ENCODE data around the gene ZNF316. TPM values are rescaled to one million over a fixed set of nuclear protein-coding genes. Genes with fewer than 3 reads are reported as not detected.

The ZNF316 gene
- total and polyA plus RNA-seq, 2 experiments from 2014 or later: 16.9 to 26.7 TPM

DNA sequence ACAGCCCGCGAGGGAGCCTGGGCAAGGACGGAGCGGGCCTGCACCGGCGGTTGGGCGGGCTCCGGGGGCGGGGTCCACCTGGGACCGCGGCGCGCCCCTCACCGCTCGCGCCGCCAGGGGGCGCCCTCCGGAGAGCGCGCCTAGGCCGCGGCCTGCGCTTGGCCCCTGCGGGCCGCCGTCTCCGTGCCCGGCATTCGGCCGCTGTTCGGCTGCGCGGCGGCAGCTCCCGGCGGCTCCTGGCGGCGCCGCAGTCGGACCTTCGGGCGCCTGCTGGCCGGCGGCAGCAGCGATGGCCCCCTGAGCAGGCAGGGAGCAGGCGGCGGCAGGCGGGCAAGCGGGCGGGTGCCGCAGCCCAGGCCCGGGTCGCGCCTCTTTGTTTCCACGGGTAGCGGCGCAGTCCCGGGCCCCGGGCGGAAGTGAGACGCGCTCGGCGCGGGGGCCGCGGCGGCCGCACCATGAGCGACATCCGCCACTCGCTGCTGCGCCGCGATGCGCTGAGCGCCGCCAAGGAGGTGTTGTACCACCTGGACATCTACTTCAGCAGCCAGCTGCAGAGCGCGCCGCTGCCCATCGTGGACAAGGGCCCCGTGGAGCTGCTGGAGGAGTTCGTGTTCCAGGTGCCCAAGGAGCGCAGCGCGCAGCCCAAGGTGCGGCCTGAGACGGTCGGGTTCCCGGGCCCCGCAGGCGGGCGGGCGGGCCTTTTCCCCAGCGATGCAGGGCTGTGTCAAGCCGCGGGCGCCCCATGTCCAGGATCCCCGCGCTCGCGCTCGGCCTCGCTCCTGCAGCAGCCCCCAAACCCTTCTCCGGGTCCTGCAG lies 47.1 kb upstream of the ZNF316 start, which contains the start of gene INTS15:
Gene INTS15, plus strand, starts transcription at position 193 of the 816 bp plus-strand sequence. Its CDS starts 263 bp downstream, at position 456.
- H4K20me1 ChIP-seq (ENCODE audit: insufficient read depth, poor library complexity, severe bottlenecking): no peaks in the 10 kb centered on the region
- no peaks in the 10 kb centered on the region for H3K9me2 ChIP-seq (replicated peaks; ENCODE audit: insufficient read depth)
- peak within 1 kb of the TSS; percentile 99 for H3K4me3 ChIP-seq
- H3K27me3 ChIP-seq: no peaks in the 10 kb centered on the region
- H3K27ac ChIP-seq: peak within 1 kb of the TSS; percentile 91
- peaks cover 21% of the 10 kb centered on the region for H3K79me2 ChIP-seq
- WGBS (ENCODE audit: low lambda C conversion rate, missing lambda C conversion rate): under 1% methylated on average over 71 of the region's 107 CpGs
- H3K9me3 ChIP-seq (ENCODE audit: low read depth): no peaks in the 10 kb centered on the region
- H3K4me1 ChIP-seq (ENCODE audit: insufficient read depth): peaks cover 9% of the 10 kb centered on the region
- H3K4me2 ChIP-seq: peak within 1 kb of the TSS; percentile 92
- H2AFZ ChIP-seq: peak within 1 kb of the TSS; percentile 80
- peak; percentile 94 for DNase-seq (ENCODE audit: low spot score)
- no peaks in the 10 kb centered on the region for H3K36me3 ChIP-seq (replicated peaks; ENCODE audit: insufficient read depth, low read depth)
- TF ChIP-seq, protein P1, sequence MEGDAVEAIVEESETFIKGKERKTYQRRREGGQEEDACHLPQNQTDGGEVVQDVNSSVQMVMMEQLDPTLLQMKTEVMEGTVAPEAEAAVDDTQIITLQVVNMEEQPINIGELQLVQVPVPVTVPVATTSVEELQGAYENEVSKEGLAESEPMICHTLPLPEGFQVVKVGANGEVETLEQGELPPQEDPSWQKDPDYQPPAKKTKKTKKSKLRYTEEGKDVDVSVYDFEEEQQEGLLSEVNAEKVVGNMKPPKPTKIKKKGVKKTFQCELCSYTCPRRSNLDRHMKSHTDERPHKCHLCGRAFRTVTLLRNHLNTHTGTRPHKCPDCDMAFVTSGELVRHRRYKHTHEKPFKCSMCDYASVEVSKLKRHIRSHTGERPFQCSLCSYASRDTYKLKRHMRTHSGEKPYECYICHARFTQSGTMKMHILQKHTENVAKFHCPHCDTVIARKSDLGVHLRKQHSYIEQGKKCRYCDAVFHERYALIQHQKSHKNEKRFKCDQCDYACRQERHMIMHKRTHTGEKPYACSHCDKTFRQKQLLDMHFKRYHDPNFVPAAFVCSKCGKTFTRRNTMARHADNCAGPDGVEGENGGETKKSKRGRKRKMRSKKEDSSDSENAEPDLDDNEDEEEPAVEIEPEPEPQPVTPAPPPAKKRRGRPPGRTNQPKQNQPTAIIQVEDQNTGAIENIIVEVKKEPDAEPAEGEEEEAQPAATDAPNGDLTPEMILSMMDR (IDR thresholded peaks at IDR 0.05; ENCODE audit: poor library complexity): peak; percentile 56
- no peak for TF ChIP-seq EZH2phosphoT487 (IDR thresholded peaks at IDR 0.05; ENCODE audit: low read depth, severe bottlenecking, unreplicated experiment)

DNA sequence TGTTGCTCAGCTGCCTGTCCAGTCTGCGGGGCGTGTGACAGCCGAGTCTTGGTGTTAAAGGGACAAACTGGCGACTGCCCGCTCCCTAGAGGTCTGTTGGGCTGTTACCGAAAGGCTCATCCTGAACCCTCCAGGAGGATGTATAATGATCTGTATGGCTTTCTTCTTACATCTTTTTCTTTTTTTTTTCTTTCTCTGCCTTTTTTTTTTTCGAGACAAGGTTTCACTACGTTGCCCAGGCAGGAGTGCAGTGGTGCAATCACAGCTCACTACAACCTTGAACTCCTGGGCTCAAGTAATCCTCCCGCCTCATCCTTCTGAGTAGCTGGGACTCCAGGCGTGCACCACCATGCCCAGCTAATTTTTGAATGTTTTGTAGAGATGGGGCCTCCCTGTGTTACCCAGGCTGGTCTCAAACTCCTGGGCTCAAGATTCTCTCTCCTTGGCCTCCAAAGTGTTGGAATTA lies 46.4 kb upstream of the ZNF316 start:
- Histone ChIP-seq H3K36me3 (replicated peaks; ENCODE audit: insufficient read depth, low read depth) (no peaks in the 10 kb centered on the region), H3K4me3 (peak overlapping the region; percentile 99), H3K27ac (peak overlapping the region; percentile 91), H3K27me3 (no peaks in the 10 kb centered on the region), H3K4me2 (peak overlapping the region; percentile 92), H3K4me1 (ENCODE audit: insufficient read depth) (peaks cover 9% of the 10 kb centered on the region), H3K79me2 (peaks cover 21% of the 10 kb centered on the region), H3K9me2 (replicated peaks; ENCODE audit: insufficient read depth) (no peaks in the 10 kb centered on the region), H4K20me1 (ENCODE audit: insufficient read depth, poor library complexity, severe bottlenecking) (no peaks in the 10 kb centered on the region), H3K9me3 (ENCODE audit: low read depth) (no peaks in the 10 kb centered on the region), H2AFZ (peak overlapping the region; percentile 80)
- TF ChIP-seq, protein P1 (IDR thresholded peaks at IDR 0.05; ENCODE audit: poor library complexity): no peak
- no peak for TF ChIP-seq EZH2 (IDR thresholded peaks at IDR 0.05; ENCODE audit: borderline replicate concordance)
- TF ChIP-seq EZH2phosphoT487 (IDR thresholded peaks at IDR 0.05; ENCODE audit: low read depth, severe bottlenecking, unreplicated experiment): no peak
- WGBS (ENCODE audit: low lambda C conversion rate, missing lambda C conversion rate): 13% methylated on average over 10 of the region's 10 CpGs
- DNase-seq (ENCODE audit: low spot score): no peak

DNA sequence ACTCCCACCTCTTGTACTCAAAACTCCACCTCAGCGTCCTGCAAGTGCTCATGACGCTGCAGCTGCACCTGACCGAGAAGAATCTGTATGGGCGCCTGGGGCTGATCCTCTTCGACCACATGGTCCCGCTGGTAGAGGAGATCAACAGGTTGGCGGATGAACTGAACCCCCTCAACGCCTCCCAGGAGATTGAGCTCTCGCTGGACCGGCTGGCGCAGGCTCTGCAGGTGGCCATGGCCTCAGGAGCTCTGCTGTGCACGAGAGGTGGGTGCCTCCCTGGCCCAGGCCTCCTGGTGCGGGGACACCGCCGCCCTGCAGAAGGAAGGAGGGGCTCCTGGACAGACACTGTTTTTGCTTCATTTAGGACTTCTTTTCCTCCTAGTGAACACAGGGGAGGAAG lies 37.0 kb upstream of the ZNF316 start:
- Histone ChIP-seq H3K9me3 (ENCODE audit: low read depth) (no peaks in the 10 kb centered on the region), H4K20me1 (ENCODE audit: insufficient read depth, poor library complexity, severe bottlenecking) (no peaks in the 10 kb centered on the region), H3K27ac (no peak overlapping the region), H2AFZ (no peak overlapping the region), H3K9me2 (replicated peaks; ENCODE audit: insufficient read depth) (no peaks in the 10 kb centered on the region), H3K4me3 (no peak overlapping the region), H3K27me3 (no peaks in the 10 kb centered on the region), H3K79me2 (no peaks in the 10 kb centered on the region), H3K4me1 (ENCODE audit: insufficient read depth) (no peaks in the 10 kb centered on the region), H3K36me3 (replicated peaks; ENCODE audit: insufficient read depth, low read depth) (no peaks in the 10 kb centered on the region), H3K4me2 (no peak overlapping the region)
- DNase-seq (ENCODE audit: low spot score): no peak
- 93% methylated on average over 15 of the region's 15 CpGs for WGBS (ENCODE audit: low lambda C conversion rate, missing lambda C conversion rate)
- TF ChIP-seq EZH2phosphoT487 (IDR thresholded peaks at IDR 0.05; ENCODE audit: low read depth, severe bottlenecking, unreplicated experiment) (no peak), EZH2 (IDR thresholded peaks at IDR 0.05; ENCODE audit: borderline replicate concordance) (no peak)
- TF ChIP-seq, protein P1 (IDR thresholded peaks at IDR 0.05; ENCODE audit: poor library complexity): no peak
